Measurements from ENCODE around the gene GNAQ. TPM values are rescaled to one million over a fixed set of nuclear protein-coding genes. Genes with fewer than 3 reads are reported as not detected.

GNAQ gene
- total and polyA plus RNA-seq, 4 donors = 24.6 to 86.2 (median 51.4) TPM

- no peaks in the 10 kb centered on the region for H3K9me3 ChIP-seq (ENCODE audit: control insufficient read depth in 4 of 4, insufficient read depth in 3 of 4, low read length in 3 of 4)
- H3K36me3 ChIP-seq (ENCODE audit: control insufficient read depth in 4 of 4, insufficient read depth in 4 of 4, low read length in 4 of 4) = no peaks in the 10 kb centered on the region
- H3K4me3 ChIP-seq = no peak overlapping the region
- TF ChIP-seq, protein P1, sequence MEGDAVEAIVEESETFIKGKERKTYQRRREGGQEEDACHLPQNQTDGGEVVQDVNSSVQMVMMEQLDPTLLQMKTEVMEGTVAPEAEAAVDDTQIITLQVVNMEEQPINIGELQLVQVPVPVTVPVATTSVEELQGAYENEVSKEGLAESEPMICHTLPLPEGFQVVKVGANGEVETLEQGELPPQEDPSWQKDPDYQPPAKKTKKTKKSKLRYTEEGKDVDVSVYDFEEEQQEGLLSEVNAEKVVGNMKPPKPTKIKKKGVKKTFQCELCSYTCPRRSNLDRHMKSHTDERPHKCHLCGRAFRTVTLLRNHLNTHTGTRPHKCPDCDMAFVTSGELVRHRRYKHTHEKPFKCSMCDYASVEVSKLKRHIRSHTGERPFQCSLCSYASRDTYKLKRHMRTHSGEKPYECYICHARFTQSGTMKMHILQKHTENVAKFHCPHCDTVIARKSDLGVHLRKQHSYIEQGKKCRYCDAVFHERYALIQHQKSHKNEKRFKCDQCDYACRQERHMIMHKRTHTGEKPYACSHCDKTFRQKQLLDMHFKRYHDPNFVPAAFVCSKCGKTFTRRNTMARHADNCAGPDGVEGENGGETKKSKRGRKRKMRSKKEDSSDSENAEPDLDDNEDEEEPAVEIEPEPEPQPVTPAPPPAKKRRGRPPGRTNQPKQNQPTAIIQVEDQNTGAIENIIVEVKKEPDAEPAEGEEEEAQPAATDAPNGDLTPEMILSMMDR (IDR thresholded peaks at IDR 0.05; ENCODE audit: control extremely low read depth, extremely low read depth) = no peak
- WGBS, 2 donors = 97 to 100% methylated on average over 1 of the region's 1 CpG
- peaks cover 0 to 19% (median 7%) of the 10 kb centered on the region in 5 donors for H3K4me1 ChIP-seq (ENCODE audit: control insufficient read depth in 5 of 5, insufficient read depth in 5 of 5, low read length in 5 of 5)
- ATAC-seq (ENCODE audit: insufficient read depth, low FRiP score) (no peak), DNase-seq (no peak)
- no peaks in the 10 kb centered on the region for H3K27me3 ChIP-seq (ENCODE audit: control insufficient read depth in 3 of 3, insufficient read depth in 3 of 3, low read length in 2 of 3)
- no peak overlapping the region for H3K9ac ChIP-seq (ENCODE audit: insufficient read depth in 1 of 2, low read length in 2 of 2)
- no peak overlapping the region for H3K27ac ChIP-seq (ENCODE audit: low read depth in 1 of 2, low read length in 1 of 2)
These were observed 280.6 kb downstream of the GNAQ start for GRCh38 chr9:77750981-77751340.

- no peaks in the 10 kb centered on the region for H3K9me3 ChIP-seq (ENCODE audit: control insufficient read depth in 4 of 4, insufficient read depth in 3 of 4, low read length in 3 of 4)
- no peak overlapping the region for H3K4me3 ChIP-seq
- no peak overlapping the region for H3K9ac ChIP-seq (ENCODE audit: insufficient read depth in 1 of 2, low read length in 2 of 2)
- no peak overlapping the region for H3K27ac ChIP-seq (ENCODE audit: low read depth in 1 of 2, low read length in 1 of 2)
- ATAC-seq (ENCODE audit: insufficient read depth, low FRiP score) (no peak), DNase-seq (no peak)
- H3K36me3 ChIP-seq (ENCODE audit: control insufficient read depth in 4 of 4, insufficient read depth in 4 of 4, low read length in 4 of 4) = no peaks in the 10 kb centered on the region
- 41 to 44% methylated on average over 1 of the region's 1 CpG for WGBS, 2 donors
- H3K27me3 ChIP-seq (ENCODE audit: control insufficient read depth in 3 of 3, insufficient read depth in 3 of 3, low read length in 2 of 3) = no peaks in the 10 kb centered on the region
- TF ChIP-seq, protein P1 (IDR thresholded peaks at IDR 0.05; ENCODE audit: control extremely low read depth, extremely low read depth) = no peak
- peaks cover 0 to 19% (median 7%) of the 10 kb centered on the region in 5 donors for H3K4me1 ChIP-seq (ENCODE audit: control insufficient read depth in 5 of 5, insufficient read depth in 5 of 5, low read length in 5 of 5)
These were observed 281.3 kb downstream of the GNAQ start for GRCh38 chr9:77750284-77750683.

GRCh38 chr9:77748214-77748772, 283.3 kb downstream of the GNAQ start:
- Histone ChIP-seq H3K9ac (ENCODE audit: insufficient read depth in 1 of 2, low read length in 2 of 2) (no peak overlapping the region), H3K9me3 (ENCODE audit: control insufficient read depth in 4 of 4, insufficient read depth in 3 of 4, low read length in 3 of 4) (no peaks in the 10 kb centered on the region), H3K27me3 (ENCODE audit: control insufficient read depth in 3 of 3, insufficient read depth in 3 of 3, low read length in 2 of 3) (no peaks in the 10 kb centered on the region), H3K27ac (ENCODE audit: low read depth in 1 of 2, low read length in 1 of 2) (no peak overlapping the region), H3K4me1 (ENCODE audit: control insufficient read depth in 5 of 5, insufficient read depth in 5 of 5, low read length in 5 of 5) (peaks cover 0 to 29% (median 14%) of the 10 kb centered on the region in 5 donors), H3K36me3 (ENCODE audit: control insufficient read depth in 4 of 4, insufficient read depth in 4 of 4, low read length in 4 of 4) (no peaks in the 10 kb centered on the region), H3K4me3 (no peak overlapping the region)
- TF ChIP-seq, protein P1 (IDR thresholded peaks at IDR 0.05; ENCODE audit: control extremely low read depth, extremely low read depth) = no peak
- ATAC-seq (ENCODE audit: insufficient read depth, low FRiP score) = no peak
- no peak for DNase-seq

GRCh38 chr9:77747163-77747562, 284.4 kb downstream of the GNAQ start:
- Histone ChIP-seq H3K27ac (ENCODE audit: low read depth in 1 of 2, low read length in 1 of 2) (no peak overlapping the region), H3K27me3 (ENCODE audit: control insufficient read depth in 3 of 3, insufficient read depth in 3 of 3, low read length in 2 of 3) (no peaks in the 10 kb centered on the region), H3K4me1 (ENCODE audit: control insufficient read depth in 5 of 5, insufficient read depth in 5 of 5, low read length in 5 of 5) (peaks cover 2 to 26% (median 12%) of the 10 kb centered on the region in 5 donors), H3K9ac (ENCODE audit: insufficient read depth in 1 of 2, low read length in 2 of 2) (no peak overlapping the region), H3K9me3 (ENCODE audit: control insufficient read depth in 4 of 4, insufficient read depth in 3 of 4, low read length in 3 of 4) (no peaks in the 10 kb centered on the region), H3K36me3 (ENCODE audit: control insufficient read depth in 4 of 4, insufficient read depth in 4 of 4, low read length in 4 of 4) (no peaks in the 10 kb centered on the region), H3K4me3 (no peak overlapping the region)
- DNase-seq (no peak), ATAC-seq (ENCODE audit: insufficient read depth, low FRiP score) (no peak)
- TF ChIP-seq, protein P1 (IDR thresholded peaks at IDR 0.05; ENCODE audit: control extremely low read depth, extremely low read depth) = no peak
